Endothelial cell of umbilical vein (primary cell): ENCODE results near the gene KHSRP. TPM values are rescaled to one million over a fixed set of nuclear protein-coding genes. Genes with fewer than 3 reads are reported as not detected.

Source experiments
- Bru-seq: library from RNA; stranded (reverse); fragments of 400-500 nt; gene quantifications from one replicate; lab custom pipeline; 2021; lab: Mats Ljungman, UMichigan
- BruChase-seq, 2 experiments: library from RNA; stranded (reverse); fragments of 400-500 nt; gene quantifications; one replicate each; lab custom pipeline; 2021; lab: Mats Ljungman, UMichigan
- BruUV-seq: library from RNA; stranded (reverse); fragments of 400-500 nt; replicated peaks from 2 replicates; lab custom pipeline; 2021; lab: Mats Ljungman, UMichigan
- CTCF ChIA-PET: fragments of 300-600, 350-600 bp; sonication (Branson Sonifier 250); formaldehyde crosslinking; loops from one replicate; lab custom pipeline; 2021; ENCODE audit warnings: antibody characterized with exemption, inconsistent platforms; lab: Charles Lee
- POLR2A ChIA-PET: fragments of 300-600, 350-600 bp; sonication (Branson Sonifier 250); formaldehyde crosslinking; loops from one replicate; lab custom pipeline; 2021; ENCODE audit warnings: antibody characterized with exemption, inconsistent platforms; lab: Charles Lee
- DNase-seq: peaks from one replicate; pipeline ENCODE4 v3.0.0-alpha.2; 2011; ENCODE audit warnings: low read depth, low spot score
- FAIRE-seq: peaks from 2 replicates; lab custom pipeline; 2011; peaks lifted over from hg19 to GRCh38; lab: Jason Lieb, UNC
- H2AFZ ChIP-seq: 2 replicates; pipeline ENCODE4 v1.6.0; 2012; ENCODE audit warnings: low read depth, low read length, control low read depth, inconsistent platforms
- H3K27ac ChIP-seq: 2 replicates; pipeline ENCODE4 v1.5.1; 2011; ENCODE audit warnings: low read depth, mild to moderate bottlenecking, control low read depth, low read length, moderate library complexity; ENCODE audit not compliant: insufficient read depth
- H3K27me3 ChIP-seq, 2 experiments: 2 replicates each; pipeline versions ENCODE4 v1.6.0 to v1.6.1; 2011; ENCODE audit warnings: low read length in 2 of 2, mixed read lengths in 1 of 2; ENCODE audit not compliant: control insufficient read depth in 2 of 2, insufficient read depth in 2 of 2
- H3K36me3 ChIP-seq, 2 experiments: 2 replicates in 1 of 2; 3 replicates in 1 of 2; pipeline ENCODE4 v1.5.1; 2011; ENCODE audit warnings: low read length in 2 of 2, mild to moderate bottlenecking in 1 of 2, moderate library complexity in 1 of 2; ENCODE audit not compliant: control insufficient read depth in 2 of 2, insufficient read depth in 2 of 2; ENCODE audit errors: extremely low read depth in 1 of 2
- H3K4me1 ChIP-seq: 3 replicates; pipeline ENCODE4 v1.5.1; 2011; ENCODE audit warnings: mild to moderate bottlenecking, low read length; ENCODE audit not compliant: control insufficient read depth, insufficient read depth; ENCODE audit errors: extremely low read depth
- H3K4me2 ChIP-seq: 2 replicates; pipeline ENCODE4 v1.6.1; 2011; ENCODE audit warnings: low read length, control low read depth, mixed read lengths; ENCODE audit not compliant: insufficient read depth
- H3K4me3 ChIP-seq, 3 experiments: fragments of 200-600 bp in 1 of 3; sonication (generic), shearing (Covaris generic) in 1 of 3; replicated peaks in 1 of 3; 2 replicates each; pipeline ENCODE4 v1.5.1; 2011 to 2016; ENCODE audit warnings: control low read depth in 3 of 3, low read length in 3 of 3, mild to moderate bottlenecking in 2 of 3, inconsistent platforms in 1 of 3, low read depth in 1 of 3, moderate library complexity in 1 of 3; ENCODE audit not compliant: insufficient read depth in 1 of 3
- H3K79me2 ChIP-seq: 2 replicates; pipeline ENCODE4 v1.6.0; 2012; ENCODE audit warnings: low read length, inconsistent platforms; ENCODE audit not compliant: control insufficient read depth, insufficient read depth
- H3K9ac ChIP-seq: replicated peaks from 2 replicates; pipeline ENCODE3; 2011; ENCODE audit warnings: low read length, control low read depth; ENCODE audit not compliant: insufficient read depth; ENCODE audit errors: extremely low read depth
- H3K9me1 ChIP-seq: replicated peaks from 3 replicates; pipeline ENCODE4 v1.6.0; 2011; ENCODE audit warnings: mild to moderate bottlenecking, low read length; ENCODE audit not compliant: control insufficient read depth, insufficient read depth; ENCODE audit errors: extremely low read depth
- H3K9me3 ChIP-seq: replicated peaks from 2 replicates; pipeline ENCODE4 v1.5.1; 2012; ENCODE audit warnings: low read length, inconsistent platforms; ENCODE audit not compliant: control insufficient read depth, insufficient read depth
- H4K20me1 ChIP-seq: replicated peaks from 2 replicates; pipeline ENCODE3; 2011; ENCODE audit warnings: mild to moderate bottlenecking, low read length; ENCODE audit not compliant: control insufficient read depth, insufficient read depth; ENCODE audit errors: extremely low read depth
- POLR2A ChIP-seq: IDR thresholded peaks from 2 replicates; pipeline ENCODE4 v1.6.1; 2012; ENCODE audit warnings: low read depth, mild to moderate bottlenecking, control low read depth, low read length
- POLR2AphosphoS5 ChIP-seq: IDR thresholded peaks from 2 replicates; pipeline ENCODE4 v1.6.1; 2012; ENCODE audit warnings: low read depth, mild to moderate bottlenecking, control low read depth, low read length, moderate library complexity; ENCODE audit not compliant: insufficient read depth
- dilution Hi-C: fragments of 300-500 bp; cut with MboI; formaldehyde crosslinking; loops from one replicate; pipeline ENCODE4 v1.15.0; 2019; ENCODE audit warnings: low sequenced_read_pairs; ENCODE audit not compliant: extremely low pct_ligation_motif_present
- intact Hi-C: fragments of 100-400 bp; cut with micrococcal nuclease; formaldehyde crosslinking; loops from one replicate; pipeline ENCODE4 v1.10.0; 2022
- long read RNA-seq: library from polyadenylated mRNA; stranded (forward); transcript quantifications from one replicate; pipeline ENCODE4 v2.0.0, GENCODE V29; 2021
- polyA minus RNA-seq, 3 experiments: library from RNA; depleted of rRNA, polyadenylated mRNA; stranded (reverse); fragments of >200 nt; gene quantifications; 1 replicate in 1 of 3; 2 replicates in 2 of 3; pipeline ENCODE4 v1.2.3, GENCODE V29; 2011
- polyA plus RNA-seq, 4 experiments: library from polyadenylated mRNA; depleted of rRNA in 3 of 4; stranded (reverse) in 3 of 4; unstranded in 1 of 4; fragments of >200 nt; gene quantifications; 2 replicates each; pipeline versions ENCODE4 v1.2.1 to v1.2.3, GENCODE V29; 2011 to 2012; ENCODE audit warnings: missing spikeins in 1 of 4
- total RNA-seq: library from RNA; stranded (reverse); gene quantifications from 2 replicates; pipeline ENCODE4 v1.2.3, GENCODE V29; 2021

KHSRP gene, protein sequence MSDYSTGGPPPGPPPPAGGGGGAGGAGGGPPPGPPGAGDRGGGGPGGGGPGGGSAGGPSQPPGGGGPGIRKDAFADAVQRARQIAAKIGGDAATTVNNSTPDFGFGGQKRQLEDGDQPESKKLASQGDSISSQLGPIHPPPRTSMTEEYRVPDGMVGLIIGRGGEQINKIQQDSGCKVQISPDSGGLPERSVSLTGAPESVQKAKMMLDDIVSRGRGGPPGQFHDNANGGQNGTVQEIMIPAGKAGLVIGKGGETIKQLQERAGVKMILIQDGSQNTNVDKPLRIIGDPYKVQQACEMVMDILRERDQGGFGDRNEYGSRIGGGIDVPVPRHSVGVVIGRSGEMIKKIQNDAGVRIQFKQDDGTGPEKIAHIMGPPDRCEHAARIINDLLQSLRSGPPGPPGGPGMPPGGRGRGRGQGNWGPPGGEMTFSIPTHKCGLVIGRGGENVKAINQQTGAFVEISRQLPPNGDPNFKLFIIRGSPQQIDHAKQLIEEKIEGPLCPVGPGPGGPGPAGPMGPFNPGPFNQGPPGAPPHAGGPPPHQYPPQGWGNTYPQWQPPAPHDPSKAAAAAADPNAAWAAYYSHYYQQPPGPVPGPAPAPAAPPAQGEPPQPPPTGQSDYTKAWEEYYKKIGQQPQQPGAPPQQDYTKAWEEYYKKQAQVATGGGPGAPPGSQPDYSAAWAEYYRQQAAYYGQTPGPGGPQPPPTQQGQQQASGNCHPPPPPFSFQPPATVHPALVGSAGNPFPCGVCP
- 367 and 372 TPM in 2 replicates for total RNA-seq
- polyA plus RNA-seq, result 98.0 and 98.3 TPM in 2 replicates
- polyA plus RNA-seq (2011; cell fraction: cytosol; rRNA removed), result 107 and 116 TPM in 2 replicates
- polyA plus RNA-seq (2011; cell fraction: nucleus; rRNA removed), result 117 and 120 TPM in 2 replicates
- polyA plus RNA-seq (2012), result 234 and 257 TPM in 2 replicates
- 148 and 162 TPM in 2 replicates for polyA minus RNA-seq
- polyA minus RNA-seq (2011; cell fraction: cytosol; rRNA and poly(A)+ RNA removed), result 114 TPM
- polyA minus RNA-seq (2011; cell fraction: nucleus; rRNA and poly(A)+ RNA removed), result 60.1 and 76.9 TPM in 2 replicates
- Bru-seq, nascent RNA, result percentile 86 among the genes with signal in this experiment
- BruChase-seq, experiment 1, labeled RNA remaining after a 6-hour chase, result percentile 99 among the genes with signal in this experiment
- BruChase-seq, experiment 2, labeled RNA remaining after a 2-hour chase, result percentile 96 among the genes with signal in this experiment
- long read RNA-seq, partial matches to known transcripts, result 5 of 56 reads
- long read RNA-seq, other reads (novel, unspliced or antisense), result 48 of 56 reads

GRCh38 chr19:6424195-6424938 is at the start of gene KHSRP:
Gene KHSRP, minus strand, starts transcription at chr19:6424811. Its CDS starts 110 bp downstream, at chr19:6424701.
- ChIA-PET CTCF (interaction anchor here (0.8 to 1.5 kb wide), 7 partner anchors 12 to 376 kb away, joined by 3 to 5 read pairs (median 3); partner anchors contain the start of genes ALKBH7 and SLC25A23), POLR2A (interaction anchor here (0.6 to 1.5 kb wide), 3 partner anchors 15 to 92 kb away, joined by 3 to 6 read pairs (median 4); partner anchors contain the start of gene ALKBH7)
- dilution Hi-C loops, result no loop called here
- Histone ChIP-seq H3K36me3 (peaks cover 10 to 26% of the 10 kb centered on the region in 2 experiments), H4K20me1 (peaks cover 3% of the 10 kb centered on the region), H3K4me2 (peak within 1 kb of the TSS; percentile 87), H3K9ac (peak within 1 kb of the TSS; percentile 84), H3K9me3 (no peaks in the 10 kb centered on the region), H3K27ac (peak within 1 kb of the TSS; percentile 6), H3K9me1 (no peaks in the 10 kb centered on the region), H3K4me1 (peaks cover 8% of the 10 kb centered on the region), H3K4me3 (peak within 1 kb of the TSS; percentile 79 to 94 (median 80)), H2AFZ (peak within 1 kb of the TSS; percentile 67), H3K79me2 (peaks cover 49% of the 10 kb centered on the region), H3K27me3 (no peaks in the 10 kb centered on the region)
- no TSS peak for BruUV-seq
- TF ChIP-seq POLR2A (no peak), POLR2AphosphoS5 (peak; percentile 57)
- DNase-seq, result no peak
- intact Hi-C loops, result loop anchor here (5.0 to 10.0 kb wide), 3 partner anchors 260 to 377 kb away; partner anchors contain the start of genes GPR108 and TRIP10
- FAIRE-seq, result no peak
